CD1c-positive myeloid dendritic cell (primary cell): Measurements from ENCODE around the gene PDK2.

ENCODE experiments used
- DNase-seq: peaks from one replicate; pipeline ENCODE4 v3.0.0-alpha.2; 2016; ENCODE audit errors: extremely low spot score

The PDK2 gene

DNA sequence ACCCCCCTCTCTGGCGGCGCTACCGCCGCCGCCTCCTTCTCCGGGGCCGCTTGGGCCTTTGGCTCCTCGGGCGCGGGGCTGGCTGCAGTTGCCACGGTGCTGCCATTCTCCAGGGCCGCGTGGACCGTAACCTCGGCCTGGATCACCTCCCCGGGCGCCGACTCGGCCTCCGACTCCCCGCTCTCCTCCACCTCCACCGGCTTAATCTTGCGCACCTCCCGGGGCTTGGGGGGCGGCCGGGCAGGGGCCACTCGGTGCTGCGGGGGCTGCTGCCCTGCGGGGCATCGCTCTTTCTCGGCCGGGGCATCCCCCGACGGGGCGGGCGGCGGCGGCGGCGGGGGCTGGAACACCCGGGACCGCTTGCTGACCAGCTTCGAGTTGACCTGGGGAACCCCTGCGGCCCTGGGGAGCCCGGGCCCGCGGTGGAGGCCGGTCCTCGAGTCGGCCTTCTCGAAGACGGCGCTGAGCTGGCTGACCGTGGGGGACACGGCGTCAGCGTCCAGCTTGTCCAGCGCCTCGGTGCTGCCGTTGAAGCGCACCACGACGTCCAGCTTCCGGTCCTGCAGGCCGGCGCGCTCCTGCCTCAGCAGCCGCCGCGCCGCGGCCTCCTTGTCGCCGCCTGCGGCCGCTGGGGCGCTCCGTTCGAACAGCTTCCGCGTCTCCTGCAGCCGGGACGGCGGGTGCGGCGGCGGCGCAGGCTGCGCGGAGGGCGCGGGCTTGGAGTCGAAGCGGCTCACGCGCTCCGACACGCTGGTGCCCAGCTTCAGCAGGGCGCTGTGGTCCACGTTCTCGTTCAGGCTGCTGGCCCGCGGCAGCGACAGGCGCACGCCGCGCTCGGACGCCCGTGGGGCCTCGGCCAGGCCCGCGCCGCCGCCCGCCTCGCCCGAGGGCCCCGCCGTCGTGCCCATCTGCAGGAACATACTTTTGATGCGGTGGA lies 54.5 kb downstream of the PDK2 start:
- peak; percentile 59 for DNase-seq

DNA sequence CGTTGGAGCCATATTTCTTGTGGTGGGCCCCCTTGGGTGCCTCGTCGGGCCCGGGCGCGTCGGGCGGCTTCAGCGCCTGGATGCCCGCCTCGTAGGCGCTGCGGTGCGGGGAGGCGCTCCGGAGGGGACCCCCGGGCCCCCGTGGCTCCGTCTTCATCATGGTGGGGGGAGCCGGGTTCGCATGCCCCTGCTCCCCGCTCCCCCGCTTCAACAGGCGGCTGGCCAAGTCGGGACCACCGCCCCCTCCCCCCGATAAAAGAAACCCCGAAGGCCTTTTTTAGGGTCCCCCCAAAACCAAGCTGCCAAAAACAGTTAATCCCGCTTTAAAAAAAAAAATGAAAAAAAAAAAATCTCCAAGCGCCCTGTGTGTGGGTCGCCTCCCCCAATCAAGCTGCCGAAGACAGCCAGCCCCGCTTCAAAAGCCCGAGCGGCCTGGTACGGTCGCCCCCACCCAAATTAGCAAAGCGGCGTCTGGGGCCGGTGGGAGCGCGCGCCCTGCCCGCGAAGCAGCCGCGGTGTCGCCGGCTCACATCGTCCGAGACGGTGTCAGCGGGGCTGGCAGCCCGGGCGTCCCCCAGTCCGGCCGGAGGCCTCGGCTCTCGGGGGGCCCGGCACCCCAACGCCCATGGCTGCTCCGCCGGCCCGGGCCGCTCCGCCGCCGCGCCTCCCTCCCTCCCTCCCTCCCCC lies 55.3 kb downstream of the PDK2 start, which contains the start of gene PPP1R9B:
TSS of gene PPP1R9B (minus strand) at position 324 of the 687 bp plus-strand sequence. CDS start at position 160, 164 bp downstream.
- no peak for DNase-seq

DNA sequence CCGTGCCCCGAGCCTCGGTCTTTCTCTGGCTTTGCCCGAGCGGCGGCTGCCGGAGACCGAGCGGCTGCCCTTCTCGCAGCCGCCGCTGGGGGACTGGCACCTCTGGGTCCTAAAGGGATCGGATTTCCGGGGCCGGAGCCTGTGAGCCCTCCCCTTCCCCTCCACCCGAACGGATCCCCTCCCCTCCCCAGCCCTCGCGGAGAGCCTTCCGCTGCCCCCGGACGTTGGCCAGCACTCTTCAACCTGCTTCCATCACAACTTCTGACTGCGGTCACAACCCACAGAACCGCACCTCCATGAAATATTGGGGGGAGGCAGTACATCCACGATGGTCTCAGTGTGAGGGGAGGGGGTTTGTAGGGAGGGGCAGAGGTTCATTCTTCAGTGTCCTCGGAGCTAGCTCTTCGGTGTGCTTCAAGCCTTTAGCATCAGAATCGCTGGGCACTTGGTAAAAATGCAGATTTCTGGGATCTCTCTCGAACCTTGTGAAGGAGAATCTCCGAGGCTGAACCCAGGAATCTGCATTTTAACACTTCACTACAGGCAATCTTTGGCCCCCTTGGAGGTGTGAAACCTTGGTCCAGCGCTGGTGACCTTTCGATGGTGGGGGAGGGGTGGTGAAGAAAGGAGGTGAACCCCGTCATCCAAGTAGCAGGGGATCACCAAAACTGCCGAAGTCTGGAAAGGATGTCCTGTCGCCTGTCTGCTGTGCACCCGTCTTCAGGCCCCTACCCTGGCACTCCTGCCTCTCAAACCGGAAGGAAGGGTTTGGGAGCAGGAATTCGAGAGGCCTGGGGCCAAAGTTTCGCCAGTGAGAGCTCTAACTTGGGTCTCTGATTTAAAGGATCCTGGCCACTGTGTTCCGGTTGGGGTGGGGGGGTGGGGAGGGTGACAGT lies 56.1 kb downstream of the PDK2 start:
- peak; percentile 93 for DNase-seq

DNA sequence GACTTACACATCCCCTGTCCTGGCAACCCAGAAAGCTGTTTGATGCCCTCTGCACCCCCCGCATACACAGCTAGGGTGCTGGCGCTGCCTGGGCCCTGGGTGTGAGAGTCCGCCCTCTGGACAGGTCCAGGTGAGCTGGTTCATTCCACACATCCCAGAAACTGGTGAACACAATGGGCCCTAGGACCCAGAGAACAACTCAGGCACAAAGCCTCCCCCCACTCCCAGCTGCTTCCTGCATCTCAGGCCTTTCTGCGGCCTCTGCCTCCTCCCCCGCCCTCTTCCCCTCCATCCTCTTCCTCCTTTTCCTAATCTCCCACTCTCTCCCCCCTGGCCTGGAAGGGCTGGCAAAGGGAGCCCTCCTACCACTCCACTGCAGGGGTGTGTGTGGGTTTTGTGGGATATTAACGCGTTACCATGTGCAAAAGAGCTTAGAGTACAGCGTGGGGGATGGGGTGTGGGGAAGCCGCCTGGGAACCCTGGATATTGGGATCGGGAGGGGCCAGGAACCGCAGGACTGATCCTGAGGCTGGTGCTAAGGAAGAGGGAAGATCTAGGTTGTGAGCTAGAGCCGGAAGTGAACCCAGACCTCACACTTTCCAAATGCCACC lies 56.9 kb downstream of the PDK2 start:
- DNase-seq, result peak; percentile 65

DNA sequence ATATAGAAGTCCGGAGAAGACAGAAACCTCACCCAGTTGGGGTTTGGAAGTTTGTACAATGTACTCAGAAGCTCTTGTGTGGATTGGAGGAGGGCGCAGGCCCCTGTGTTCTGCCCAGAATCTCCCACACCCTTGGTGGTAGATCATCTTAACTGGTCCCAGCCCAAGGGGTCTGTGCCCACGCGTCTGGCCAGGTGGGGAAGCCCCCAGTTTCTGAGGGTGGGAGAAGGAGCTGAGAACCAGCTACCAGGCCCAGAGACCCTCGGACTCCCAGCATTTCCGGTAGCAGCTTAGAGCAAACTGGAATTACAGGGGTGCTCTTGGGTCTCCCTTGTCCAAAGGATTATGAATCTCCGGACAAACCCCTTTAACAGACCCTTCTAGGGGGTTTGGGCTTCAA lies 57.6 kb downstream of the PDK2 start:
- DNase-seq, result no peak

DNA sequence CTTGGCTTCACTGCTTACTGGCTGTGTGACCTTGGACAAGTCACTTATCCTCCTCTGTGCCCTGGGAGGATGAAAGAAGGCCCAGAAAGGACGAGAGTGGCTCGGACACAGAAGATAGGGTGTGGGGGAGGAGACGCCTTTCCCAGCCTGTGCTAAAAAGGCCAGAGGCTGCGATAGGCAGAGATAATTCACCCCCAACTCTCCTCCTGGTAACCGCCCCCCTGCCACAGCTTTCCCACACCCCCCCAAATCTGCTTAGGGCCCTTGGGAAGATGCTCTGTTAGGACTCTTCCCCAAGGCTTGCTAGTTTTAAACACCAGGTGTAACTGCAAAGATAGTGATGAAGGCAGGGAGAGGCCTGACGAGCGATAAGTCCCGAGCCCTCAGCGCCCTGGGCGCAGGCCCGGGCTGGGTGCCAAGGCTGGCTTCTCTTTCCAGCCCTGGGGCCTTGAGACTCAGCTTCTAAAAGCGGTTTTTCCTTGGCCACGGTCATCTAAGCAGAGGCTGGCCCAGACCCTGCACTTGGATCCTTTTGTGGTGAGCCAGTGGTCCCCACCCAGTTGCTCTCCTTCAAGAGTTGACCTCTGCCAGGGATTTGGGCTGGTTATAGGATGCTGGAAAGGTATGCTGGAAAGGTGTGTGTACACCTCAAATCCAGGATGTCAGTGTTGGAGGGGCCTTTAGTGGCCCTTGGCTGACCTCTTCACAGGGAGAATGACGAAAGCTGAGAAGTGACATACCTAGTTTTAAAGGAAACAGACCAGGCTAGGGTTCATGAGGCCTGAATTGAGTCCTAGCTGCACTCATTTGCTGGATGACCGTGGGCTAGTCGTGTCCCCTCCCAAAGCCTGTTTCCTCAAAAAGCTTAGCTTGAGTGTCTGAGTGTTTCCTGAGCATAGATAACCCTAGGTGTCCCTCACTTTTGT lies 58.8 kb downstream of the PDK2 start:
- peak; percentile 27 for DNase-seq

DNA sequence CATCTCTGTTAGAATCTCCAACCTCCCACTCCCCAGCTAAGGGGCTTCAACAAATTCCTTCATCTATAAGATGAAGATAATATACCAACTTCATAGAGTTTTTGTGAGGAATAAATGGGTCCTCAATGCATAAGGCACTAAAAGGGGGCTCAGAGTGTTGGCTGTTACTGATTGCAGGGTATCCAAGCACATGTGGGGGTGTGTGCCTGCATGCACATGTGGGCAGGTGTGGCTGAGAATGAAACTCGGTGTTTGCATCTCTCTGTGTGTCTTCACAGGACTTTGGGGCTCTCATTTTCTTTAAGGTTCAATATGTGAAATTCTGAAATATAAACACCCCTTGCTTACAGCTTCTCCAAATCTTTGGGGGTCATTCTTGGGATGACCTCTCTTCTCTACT lies 59.5 kb downstream of the PDK2 start:
- no peak for DNase-seq

DNA sequence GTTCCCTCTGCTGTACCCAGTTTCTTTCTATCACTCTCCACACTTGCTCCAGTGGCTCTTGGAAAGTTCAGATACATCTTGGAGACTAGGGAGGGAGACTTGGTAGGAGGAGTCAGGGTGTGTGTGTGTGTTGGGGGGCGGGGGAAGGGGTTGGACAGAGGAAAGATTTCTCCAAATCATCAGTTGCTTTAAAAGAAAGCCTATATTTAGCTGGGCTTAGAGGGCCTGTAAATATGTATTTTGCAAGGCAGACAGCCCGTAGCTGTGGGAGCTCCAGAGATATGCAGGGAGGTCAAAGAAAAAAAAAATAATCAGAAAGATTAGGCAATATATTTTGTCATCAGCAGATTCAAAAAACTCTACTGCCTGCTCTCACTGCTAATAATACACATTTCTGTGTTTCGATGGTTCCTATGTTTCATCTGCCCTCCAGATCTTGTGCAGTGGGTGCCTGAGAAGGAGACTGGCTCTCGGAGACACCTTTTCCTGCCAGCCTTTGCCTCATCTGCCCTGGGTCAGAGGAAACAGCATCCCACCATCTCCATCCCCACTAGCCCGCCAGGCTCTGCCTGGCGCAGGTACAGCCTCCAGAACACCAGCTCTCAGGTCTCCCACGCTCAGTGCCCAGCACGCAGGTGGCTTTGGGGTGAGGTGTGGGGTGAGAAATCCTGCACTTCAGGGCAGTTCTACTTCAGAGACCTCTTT lies 60.1 kb downstream of the PDK2 start:
- DNase-seq, result no peak

DNA sequence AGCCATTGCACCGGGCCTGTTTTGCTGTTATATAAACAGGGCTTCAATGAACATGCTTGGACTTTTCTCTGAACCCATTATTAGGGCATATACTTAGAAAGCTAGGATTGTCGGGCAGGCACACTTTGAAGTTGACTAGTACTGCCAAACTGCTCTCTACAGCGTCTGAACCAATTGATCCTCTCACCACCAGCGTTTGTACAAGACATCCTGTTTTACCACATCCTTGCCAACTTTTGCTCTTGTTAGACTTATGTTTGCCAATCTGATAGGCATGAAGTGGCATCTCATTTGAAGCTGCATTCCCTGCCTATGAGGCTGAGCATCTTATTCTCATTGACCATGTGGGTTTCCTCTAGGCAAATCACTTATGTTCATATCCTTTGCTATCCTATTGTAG lies 62.7 kb downstream of the PDK2 start:
- DNase-seq, result no peak

DNA sequence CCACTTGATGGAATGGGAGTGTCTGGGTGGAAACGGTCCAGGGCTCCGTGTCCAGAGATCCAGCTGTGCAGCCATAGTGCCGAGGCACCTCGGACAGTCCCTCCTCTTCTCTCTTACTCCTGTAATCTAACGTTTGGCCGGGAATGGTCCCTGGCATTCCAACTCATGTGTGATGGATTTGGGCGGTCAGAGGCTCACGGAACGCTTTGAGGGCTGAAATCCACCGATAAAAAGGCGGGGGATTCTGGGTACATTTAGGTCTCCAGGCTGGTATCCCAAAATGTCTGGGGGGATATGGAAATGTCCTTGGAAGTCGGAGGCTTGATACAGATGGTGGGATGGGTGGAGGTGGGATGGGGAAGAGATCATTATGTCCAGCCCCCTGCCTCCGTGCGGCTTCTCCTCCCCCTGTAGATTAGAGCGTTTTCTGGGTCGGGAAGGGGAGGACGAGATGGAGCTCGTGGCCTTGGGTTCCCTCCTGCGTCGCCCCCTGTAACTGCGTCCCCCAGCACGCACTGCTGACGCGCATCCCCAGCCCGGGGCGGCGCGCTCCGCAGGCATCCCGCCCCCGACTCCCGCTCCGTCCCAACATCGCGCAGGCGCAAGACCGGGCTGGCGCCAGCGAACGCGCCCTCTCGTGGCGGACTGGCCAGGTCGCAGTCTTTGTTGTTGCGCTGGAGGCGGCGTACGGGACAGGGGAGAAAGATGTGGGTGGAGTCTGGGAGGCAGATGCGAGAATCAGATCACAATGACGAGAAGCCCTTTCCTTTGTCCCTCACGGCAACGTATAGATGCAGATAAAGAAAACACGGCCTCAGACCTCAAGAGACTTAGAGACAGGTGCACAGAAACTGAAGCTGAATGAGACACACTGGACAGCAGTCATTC lies 66.1 kb downstream of the PDK2 start:
- peak; percentile 97 for DNase-seq
